WTC11 (cell line): ENCODE data around the gene HRG. TPM values are rescaled to one million over a fixed set of nuclear protein-coding genes. Genes with fewer than 3 reads are reported as not detected.

Source experiments
- ATAC-seq: fragments of 200-7000 bp; cut with Tn5 transposase; 2 replicates; pipeline ENCODE4 v1.10.0; 2021; ENCODE audit warnings: mild to moderate bottlenecking, moderate library complexity
- CTCF ChIA-PET: fragments of 300-600 bp; sonication (Branson Sonifier 250); formaldehyde crosslinking; loops from one replicate; lab custom pipeline; 2021; ENCODE audit warnings: antibody characterized with exemption; lab: Charles Lee
- POLR2A ChIA-PET: fragments of 350-600 bp; sonication (Branson Sonifier 250); formaldehyde crosslinking; loops from one replicate; lab custom pipeline; 2021; ENCODE audit warnings: antibody characterized with exemption; lab: Charles Lee
- DNase-seq: peaks from one replicate; pipeline ENCODE4 v3.0.0; 2021; ENCODE audit warnings: low spot score
- H3K27ac Mint-ChIP-seq: 2 replicates; pipeline ENCODE4 v1.8.0; 2021; ENCODE audit warnings: mixed read lengths
- H3K27me3 Mint-ChIP-seq: 2 replicates; pipeline ENCODE4 v1.8.0; 2021; ENCODE audit warnings: low read depth, mild to moderate bottlenecking, moderate library complexity, mixed read lengths
- H3K36me3 Mint-ChIP-seq: 2 replicates; pipeline ENCODE4 v1.8.0; 2021; ENCODE audit warnings: mixed read lengths
- H3K4me1 Mint-ChIP-seq: 2 replicates; pipeline ENCODE4 v1.8.0; 2022; ENCODE audit warnings: mixed read lengths
- H3K4me3 Mint-ChIP-seq: 2 replicates; pipeline ENCODE4 v1.8.0; 2021; ENCODE audit warnings: mild to moderate bottlenecking, moderate library complexity, mixed read lengths
- H3K9me3 Mint-ChIP-seq: 2 replicates; pipeline ENCODE4 v1.8.0; 2021; ENCODE audit warnings: mixed read lengths
- ATF1 ChIP-seq: sonication (generic); formaldehyde crosslinking; IDR thresholded peaks from 2 replicates; pipeline ENCODE4 v1.8.1; 2023; ENCODE audit warnings: mild to moderate bottlenecking, moderate library complexity, missing genetic modification reagents
- ATF6 ChIP-seq: sonication (generic); formaldehyde crosslinking; IDR thresholded peaks from 2 replicates; pipeline ENCODE4 v1.8.1; 2023; ENCODE audit warnings: mild to moderate bottlenecking, missing genetic modification reagents
- CREB1 ChIP-seq: sonication (generic); formaldehyde crosslinking; IDR thresholded peaks from 2 replicates; pipeline ENCODE4 v1.8.0; 2023; ENCODE audit warnings: mild to moderate bottlenecking, missing genetic modification reagents
- EMX1 ChIP-seq: fragments of 250-450 bp; sonication (Bioruptor Pico); IDR thresholded peaks from 2 replicates; pipeline ENCODE4 v1.8.0; 2021; ENCODE audit warnings: mild to moderate bottlenecking
- FOXJ3 ChIP-seq: sonication (generic); formaldehyde crosslinking; IDR thresholded peaks from 2 replicates; pipeline ENCODE4 v1.9.0; 2021; ENCODE audit warnings: missing genetic modification reagents, mild to moderate bottlenecking, borderline replicate concordance
- FOXK1 ChIP-seq: sonication (generic); formaldehyde crosslinking; IDR thresholded peaks from 2 replicates; pipeline ENCODE4 v1.8.0; 2022; ENCODE audit warnings: mild to moderate bottlenecking, moderate library complexity, missing genetic modification reagents
- GTF2I ChIP-seq: fragments of 250-450 bp; sonication (Bioruptor Pico); conservative IDR thresholded peaks from 2 replicates; pipeline ENCODE4 v1.4.0; 2021; ENCODE audit warnings: mild to moderate bottlenecking
- HMGA2 ChIP-seq: fragments of 250-450 bp; sonication (Bioruptor Pico); IDR thresholded peaks from 2 replicates; pipeline ENCODE4 v1.4.0; 2021; ENCODE audit warnings: mild to moderate bottlenecking, moderate library complexity
- JAZF1 ChIP-seq: fragments of 250-450 bp; sonication (Bioruptor Pico); IDR thresholded peaks from 2 replicates; pipeline ENCODE4 v1.9.0; 2021; ENCODE audit warnings: moderate library complexity, mild to moderate bottlenecking, inconsistent platforms
- MAX ChIP-seq: sonication (generic); formaldehyde crosslinking; IDR thresholded peaks from 2 replicates; pipeline ENCODE4 v1.8.0; 2022; ENCODE audit warnings: mild to moderate bottlenecking, missing genetic modification reagents
- MLX ChIP-seq: sonication (generic); formaldehyde crosslinking; IDR thresholded peaks from 2 replicates; pipeline ENCODE4 v1.8.1; 2023; ENCODE audit warnings: mild to moderate bottlenecking, missing genetic modification reagents, moderate library complexity
- NFE2L1 ChIP-seq: sonication (generic); formaldehyde crosslinking; IDR thresholded peaks from 2 replicates; pipeline ENCODE4 v1.8.1; 2023; ENCODE audit warnings: missing genetic modification reagents
- NFYB ChIP-seq: sonication (generic); formaldehyde crosslinking; conservative IDR thresholded peaks from 2 replicates; pipeline ENCODE4 v1.8.0; 2022; ENCODE audit warnings: low read depth, missing genetic modification reagents
- OVOL2 ChIP-seq: fragments of 250-450 bp; sonication (Bioruptor Pico); IDR thresholded peaks from 2 replicates; pipeline ENCODE4 v1.9.0; 2021; ENCODE audit warnings: mild to moderate bottlenecking, borderline replicate concordance
- PREB ChIP-seq: sonication (generic); formaldehyde crosslinking; IDR thresholded peaks from 2 replicates; pipeline ENCODE4 v1.8.1; 2022; ENCODE audit warnings: mild to moderate bottlenecking, missing genetic modification reagents, moderate library complexity, borderline replicate concordance
- PRRX2 ChIP-seq: fragments of 250-450 bp; sonication (Bioruptor Pico); IDR thresholded peaks from 2 replicates; pipeline ENCODE4 v1.8.0; 2021; ENCODE audit warnings: mild to moderate bottlenecking
- RORB ChIP-seq: fragments of 250-450 bp; sonication (Bioruptor Pico); IDR thresholded peaks from 2 replicates; pipeline ENCODE4 v1.9.0; 2021; ENCODE audit warnings: mild to moderate bottlenecking
- SP1 ChIP-seq: sonication (generic); formaldehyde crosslinking; conservative IDR thresholded peaks from 2 replicates; pipeline ENCODE4 v1.8.1; 2022; ENCODE audit warnings: missing genetic modification reagents
- TCF7 ChIP-seq: sonication (generic); formaldehyde crosslinking; IDR thresholded peaks from 2 replicates; pipeline ENCODE4 v1.8.0; 2022; ENCODE audit warnings: mild to moderate bottlenecking, low read depth, missing genetic modification reagents, moderate library complexity
- TEAD1 ChIP-seq: sonication (generic); formaldehyde crosslinking; IDR thresholded peaks from 2 replicates; pipeline ENCODE4 v1.8.0; 2022; ENCODE audit warnings: mild to moderate bottlenecking, missing genetic modification reagents
- TP53 ChIP-seq: sonication (generic); formaldehyde crosslinking; IDR thresholded peaks from 2 replicates; pipeline ENCODE4 v1.8.1; 2023; ENCODE audit warnings: mild to moderate bottlenecking, missing genetic modification reagents
- USF2 ChIP-seq: sonication (generic); formaldehyde crosslinking; IDR thresholded peaks from 2 replicates; pipeline ENCODE4 v1.8.1; 2023; ENCODE audit warnings: mild to moderate bottlenecking, missing genetic modification reagents, moderate library complexity
- ZNF219 ChIP-seq: sonication (generic); formaldehyde crosslinking; IDR thresholded peaks from 2 replicates; pipeline ENCODE4 v1.8.0; 2023; ENCODE audit warnings: missing genetic modification reagents, mild to moderate bottlenecking, borderline replicate concordance
- ZNF317 ChIP-seq: sonication (generic); formaldehyde crosslinking; IDR thresholded peaks from 2 replicates; pipeline ENCODE4 v1.8.1; 2023; ENCODE audit warnings: low read depth, mild to moderate bottlenecking, moderate library complexity, missing genetic modification reagents, borderline replicate concordance
- total RNA-seq: library from RNA; stranded (reverse); gene quantifications from 3 replicates; pipeline ENCODE4 v1.2.3, GENCODE V29; 2021
- TF ChIP-seq, protein P1 (sequence below): sonication (generic); formaldehyde crosslinking; IDR thresholded peaks from 2 replicates; pipeline ENCODE4 v1.8.0; 2022; ENCODE audit warnings: mild to moderate bottlenecking, missing genetic modification reagents
- TF ChIP-seq, protein P2 (sequence below): fragments of 250-450 bp; sonication (Bioruptor Pico); IDR thresholded peaks from 2 replicates; pipeline ENCODE4 v1.9.0; 2021; ENCODE audit warnings: moderate library complexity, mild to moderate bottlenecking, inconsistent platforms, borderline replicate concordance

Gene HRG
- total RNA-seq, 1 experiment from 2014 or later = 0.24 TPM

GRCh38 chr3:186670155-186670554, 4.3 kb downstream of the HRG start (continued):
- TF ChIP-seq ATF6 (no peak), NFE2L1 (CRISPR knock-in tag) (no peak), ATF1 (no peak)
- TF ChIP-seq, protein P1, sequence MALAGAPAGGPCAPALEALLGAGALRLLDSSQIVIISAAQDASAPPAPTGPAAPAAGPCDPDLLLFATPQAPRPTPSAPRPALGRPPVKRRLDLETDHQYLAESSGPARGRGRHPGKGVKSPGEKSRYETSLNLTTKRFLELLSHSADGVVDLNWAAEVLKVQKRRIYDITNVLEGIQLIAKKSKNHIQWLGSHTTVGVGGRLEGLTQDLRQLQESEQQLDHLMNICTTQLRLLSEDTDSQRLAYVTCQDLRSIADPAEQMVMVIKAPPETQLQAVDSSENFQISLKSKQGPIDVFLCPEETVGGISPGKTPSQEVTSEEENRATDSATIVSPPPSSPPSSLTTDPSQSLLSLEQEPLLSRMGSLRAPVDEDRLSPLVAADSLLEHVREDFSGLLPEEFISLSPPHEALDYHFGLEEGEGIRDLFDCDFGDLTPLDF (CRISPR knock-in tag) = no peak
- TF ChIP-seq, protein P2, sequence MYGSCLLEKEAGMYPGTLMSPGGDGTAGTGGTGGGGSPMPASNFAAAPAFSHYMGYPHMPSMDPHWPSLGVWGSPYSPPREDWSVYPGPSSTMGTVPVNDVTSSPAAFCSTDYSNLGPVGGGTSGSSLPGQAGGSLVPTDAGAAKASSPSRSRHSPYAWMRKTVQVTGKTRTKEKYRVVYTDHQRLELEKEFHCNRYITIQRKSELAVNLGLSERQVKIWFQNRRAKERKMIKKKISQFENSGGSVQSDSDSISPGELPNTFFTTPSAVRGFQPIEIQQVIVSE (CRISPR knock-in tag) = no peak

- no peak for ATAC-seq
- H3K9me3 Mint-ChIP-seq = no peaks in the 10 kb centered on the region
- CTCF ChIA-PET = no interaction called here
Observed at GRCh38 chr3:186671051-186671450, 5.2 kb downstream of the HRG start.

DNA sequence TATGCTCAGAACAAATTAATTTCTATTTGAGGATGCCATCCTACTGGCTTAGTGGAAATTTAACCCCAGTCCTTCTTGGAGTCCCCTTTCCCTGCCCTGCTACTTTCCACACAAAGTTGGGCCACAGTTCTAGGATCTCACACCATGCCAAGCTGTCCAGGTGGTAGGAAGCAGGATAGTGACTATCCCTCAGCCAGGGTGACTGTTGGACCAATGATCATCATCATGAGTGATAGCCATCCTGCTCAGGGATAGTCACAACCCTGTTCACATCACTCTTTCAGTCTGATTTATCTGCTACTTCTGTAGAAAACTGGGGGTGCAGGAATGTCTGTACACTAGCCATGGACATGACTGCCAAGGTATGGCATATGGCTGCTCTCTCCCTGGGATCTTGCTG, 12.8 kb downstream of the HRG start:
- TF ChIP-seq CREB1 (CRISPR knock-in tag) = no peak
- no peak for TF ChIP-seq RORB (CRISPR knock-in tag)
- TF ChIP-seq ZNF317 (CRISPR knock-in tag) = no peak
- TF ChIP-seq TCF7 (CRISPR knock-in tag) = no peak
- TF ChIP-seq, protein P1 (CRISPR knock-in tag) = no peak
- no peak for TF ChIP-seq PRRX2 (CRISPR knock-in tag)
- TF ChIP-seq USF2 (CRISPR knock-in tag) = no peak
- no peak for TF ChIP-seq OVOL2 (CRISPR knock-in tag)
- no peak for TF ChIP-seq MAX (CRISPR knock-in tag)
- TF ChIP-seq FOXK1 (CRISPR knock-in tag) = no peak
- no peak for TF ChIP-seq FOXJ3 (CRISPR knock-in tag)
- no peak for TF ChIP-seq SP1 (CRISPR knock-in tag)
- no peak for TF ChIP-seq JAZF1 (CRISPR knock-in tag)
- TF ChIP-seq MLX = no peak
- no peak for TF ChIP-seq ZNF219 (CRISPR knock-in tag)
- TF ChIP-seq GTF2I (CRISPR knock-in tag) = no peak
- TF ChIP-seq NFYB = no peak
- TF ChIP-seq EMX1 (CRISPR knock-in tag) = no peak
- no peak for TF ChIP-seq TEAD1
- TF ChIP-seq TP53 (CRISPR knock-in tag) = no peak
- CTCF ChIA-PET = no interaction called here
- POLR2A ChIA-PET = no interaction called here

More at GRCh38 chr3:186671051-186671450, 5.2 kb downstream of the HRG start:
- Mint-ChIP-seq H3K4me1 (peaks cover 7% of the 10 kb centered on the region), H3K4me3 (no peak overlapping the region), H3K36me3 (no peaks in the 10 kb centered on the region), H3K27ac (no peak overlapping the region), H3K27me3 (peaks cover 6% of the 10 kb centered on the region)
- POLR2A ChIA-PET = no interaction called here
- TF ChIP-seq PREB (no peak), HMGA2 (CRISPR knock-in tag) (peak; percentile 93; the same call in 1 of the 2 replicates)
- DNase-seq = no peak

More for the DNA sequence above, 12.8 kb downstream of the HRG start:
- DNase-seq (no peak), ATAC-seq (no peak)
- Mint-ChIP-seq H3K27ac (no peak overlapping the region), H3K9me3 (peaks cover 20% of the 10 kb centered on the region), H3K4me1 (no peaks in the 10 kb centered on the region), H3K36me3 (no peaks in the 10 kb centered on the region), H3K27me3 (peaks cover 14% of the 10 kb centered on the region), H3K4me3 (no peak overlapping the region)
